Mesodermal cell (in vitro differentiated cells): Measurements from ENCODE around the gene ZBTB4. TPM values are rescaled to one million over a fixed set of nuclear protein-coding genes. Genes with fewer than 3 reads are reported as not detected.

ENCODE experiments used
- H3K27ac ChIP-seq: 2 replicates; pipeline ENCODE4 v1.7.0; 2013; ENCODE audit warnings: mild to moderate bottlenecking, low read depth, low read length, moderate library complexity; ENCODE audit not compliant: severe bottlenecking
- H3K36me3 ChIP-seq: 2 replicates; pipeline ENCODE4 v1.7.1; 2013; ENCODE audit warnings: mild to moderate bottlenecking, low read length, moderate library complexity; ENCODE audit not compliant: control insufficient read depth, insufficient read depth
- H3K4me1 ChIP-seq: one replicate; pipeline ENCODE4 v1.7.1; 2013; ENCODE audit warnings: mild to moderate bottlenecking, low read length; ENCODE audit not compliant: insufficient read depth, control insufficient read depth, poor library complexity, severe bottlenecking
- H3K4me3 ChIP-seq: 2 replicates; pipeline ENCODE4 v1.7.0; 2013; ENCODE audit warnings: low read length, control low read depth, mild to moderate bottlenecking; ENCODE audit not compliant: insufficient read depth, poor library complexity, severe bottlenecking; ENCODE audit errors: extremely low read depth
- H3K9me3 ChIP-seq: 2 replicates; pipeline ENCODE4 v1.7.1; 2013; ENCODE audit warnings: mild to moderate bottlenecking, low read length, moderate library complexity; ENCODE audit not compliant: control insufficient read depth
- WGBS, 2 experiments: methylation state at CpG; one replicate each; pipeline ENCODE4 v1.1.5; 2013; ENCODE audit warnings: missing lambda C conversion rate in 2 of 2; ENCODE audit not compliant: insufficient coverage in 2 of 2; 5-methylcytosine and 5-hydroxymethylcytosine counted together
- polyA plus RNA-seq, 2 experiments: library from polyadenylated mRNA; stranded (reverse); fragments of 50-300 nt; gene quantifications; one replicate each; pipeline ENCODE4 v1.2.3, GENCODE V29; 2013

The ZBTB4 gene
- 19.3 TPM for polyA plus RNA-seq (2013, experiment 1 of 2)
- polyA plus RNA-seq (2013, experiment 2 of 2): 17.7 TPM

DNA sequence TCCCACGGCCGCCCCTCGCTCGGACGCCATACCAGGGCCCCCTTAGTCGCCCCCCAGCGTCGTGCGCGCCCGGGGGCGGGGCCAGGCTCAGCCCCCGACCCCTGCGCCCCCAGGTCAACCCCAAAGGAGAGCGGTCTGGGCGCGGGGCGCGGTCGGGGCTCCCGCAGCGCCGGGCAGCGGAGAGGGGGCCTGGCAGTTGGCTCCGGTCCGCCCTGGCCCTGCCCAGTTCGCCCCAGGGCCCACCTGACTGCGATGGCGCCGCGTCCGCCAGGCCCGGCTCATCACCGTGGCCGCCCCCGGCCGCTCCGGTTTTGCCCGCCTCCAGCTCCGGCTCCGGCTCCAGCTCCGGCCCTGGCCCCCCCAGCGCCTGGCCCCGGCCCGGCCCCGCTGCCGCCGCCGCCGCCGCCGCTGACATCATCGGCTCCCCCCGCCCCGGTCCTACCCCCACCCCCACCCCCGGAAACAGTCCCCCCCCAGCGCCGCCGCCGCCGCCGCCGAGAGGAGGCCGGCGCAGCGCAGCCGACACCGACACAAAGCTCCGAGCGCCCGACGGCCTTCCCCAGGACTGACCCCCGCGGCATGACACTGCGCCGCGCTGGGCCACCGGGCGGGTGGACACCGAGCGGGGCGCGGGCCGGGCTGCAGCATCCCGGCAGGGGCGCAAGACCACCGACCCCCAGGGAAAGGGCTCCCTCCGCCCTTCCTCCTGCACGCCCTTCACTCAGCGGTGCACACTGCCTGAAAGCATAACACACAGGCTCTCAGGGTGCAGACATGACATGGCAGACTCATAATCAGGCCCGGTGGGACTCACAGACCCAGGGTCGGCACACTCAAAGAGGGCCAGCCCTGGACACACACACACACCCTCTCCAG lies at the start of gene ZBTB4:
ZBTB4 (minus strand) TSS at position 419 of the 876 bp plus-strand sequence. CDS start 12,830 bp downstream, outside the sequence.
- WGBS, 2 experiments: 0% methylated on average over 60 to 62 of the region's 92 CpGs
- H3K4me1 ChIP-seq: peaks cover 40% of the 10 kb centered on the region
- no peaks in the 10 kb centered on the region for H3K9me3 ChIP-seq
- peak within 1 kb of the TSS; percentile 72 for H3K4me3 ChIP-seq
- no peaks in the 10 kb centered on the region for H3K36me3 ChIP-seq
- peak within 1 kb of the TSS; percentile 89 for H3K27ac ChIP-seq

DNA sequence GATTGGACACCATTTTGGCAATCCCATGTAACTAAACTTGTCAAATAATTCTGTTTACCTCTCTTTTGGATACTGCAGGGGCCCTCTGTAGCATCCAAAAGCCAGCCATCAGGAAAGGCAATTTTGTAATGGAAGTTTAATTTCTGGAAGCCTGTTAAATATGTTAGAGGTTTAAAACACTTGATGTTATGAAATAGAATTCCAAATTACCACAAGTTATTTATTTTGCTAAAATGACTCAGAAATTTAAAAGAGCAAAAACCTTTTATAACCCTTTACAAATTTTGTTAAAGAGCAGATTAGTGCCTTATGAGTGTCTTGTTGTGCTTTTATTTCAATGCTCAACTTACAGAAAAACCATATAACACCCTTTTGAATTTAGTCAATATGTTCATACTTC lies 49.4 kb upstream of the ZBTB4 start:
- Histone ChIP-seq H3K9me3 (peaks cover 23% of the 10 kb centered on the region), H3K36me3 (no peaks in the 10 kb centered on the region), H3K4me1 (no peaks in the 10 kb centered on the region), H3K27ac (no peak overlapping the region), H3K4me3 (no peak overlapping the region)

DNA sequence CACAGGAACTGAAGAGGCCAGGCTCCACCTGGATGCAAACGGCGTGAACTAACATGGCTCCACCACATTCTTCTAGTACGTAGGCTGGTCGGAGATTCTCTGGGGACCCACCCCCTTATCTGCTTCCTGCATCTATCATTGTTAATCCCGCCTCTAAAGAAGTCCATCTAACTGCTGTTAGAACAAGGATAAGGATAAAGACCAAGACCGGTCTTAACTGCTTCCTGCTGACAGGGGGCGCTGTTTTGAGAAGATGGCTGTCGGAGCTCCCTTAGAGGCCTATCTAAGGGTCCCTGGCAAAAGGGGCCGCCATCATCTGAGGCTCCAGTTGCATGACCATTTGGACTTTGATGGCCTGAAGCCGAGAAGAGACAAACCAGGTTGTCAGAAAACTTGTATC lies 43.6 kb upstream of the ZBTB4 start:
- H3K9me3 ChIP-seq: peaks cover 18% of the 10 kb centered on the region
- WGBS, 2 experiments: 70 to 73% methylated on average over 5 to 8 of the region's 10 CpGs
- H3K36me3 ChIP-seq: no peaks in the 10 kb centered on the region
- H3K4me1 ChIP-seq: no peaks in the 10 kb centered on the region
- no peak overlapping the region for H3K27ac ChIP-seq
- H3K4me3 ChIP-seq: no peak overlapping the region

- Histone ChIP-seq H3K4me3 (no peak overlapping the region), H3K9me3 (no peaks in the 10 kb centered on the region), H3K4me1 (no peaks in the 10 kb centered on the region), H3K27ac (no peak overlapping the region), H3K36me3 (peaks cover 61% of the 10 kb centered on the region)
- WGBS, 2 experiments: 90 to 92% methylated on average over 8 of the region's 13 CpGs
Observed at GRCh38 chr17:7515911-7516610, 36.6 kb upstream of the ZBTB4 start.

GRCh38 chr17:7513850-7514419 lies 34.5 kb upstream of the ZBTB4 start:
- H3K27ac ChIP-seq: no peak overlapping the region
- H3K4me1 ChIP-seq: no peaks in the 10 kb centered on the region
- 88 to 92% methylated on average over 14 to 16 of the region's 17 CpGs for WGBS, 2 experiments
- H3K4me3 ChIP-seq: no peak overlapping the region
- peaks cover 82% of the 10 kb centered on the region for H3K36me3 ChIP-seq
- H3K9me3 ChIP-seq: no peaks in the 10 kb centered on the region

DNA sequence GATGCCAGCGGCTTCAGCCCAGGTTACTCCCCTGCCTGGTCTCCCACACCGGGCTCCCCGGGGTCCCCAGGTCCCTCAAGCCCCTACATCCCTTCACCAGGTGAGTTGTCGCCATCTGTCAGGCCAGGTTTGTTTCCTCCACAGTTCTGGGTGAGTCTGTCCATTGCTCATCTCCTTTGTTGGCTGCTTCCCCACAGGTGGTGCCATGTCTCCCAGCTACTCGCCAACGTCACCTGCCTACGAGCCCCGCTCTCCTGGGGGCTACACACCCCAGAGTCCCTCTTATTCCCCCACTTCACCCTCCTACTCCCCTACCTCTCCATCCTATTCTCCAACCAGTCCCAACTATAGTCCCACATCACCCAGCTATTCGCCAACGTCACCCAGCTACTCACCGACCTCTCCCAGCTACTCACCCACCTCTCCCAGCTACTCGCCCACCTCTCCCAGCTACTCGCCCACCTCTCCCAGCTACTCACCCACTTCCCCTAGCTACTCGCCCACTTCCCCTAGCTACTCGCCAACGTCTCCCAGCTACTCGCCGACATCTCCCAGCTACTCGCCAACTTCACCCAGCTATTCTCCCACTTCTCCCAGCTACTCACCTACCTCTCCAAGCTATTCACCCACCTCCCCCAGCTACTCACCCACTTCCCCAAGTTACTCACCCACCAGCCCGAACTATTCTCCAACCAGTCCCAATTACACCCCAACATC lies 33.6 kb upstream of the ZBTB4 start:
- H3K4me1 ChIP-seq: no peaks in the 10 kb centered on the region
- no peaks in the 10 kb centered on the region for H3K9me3 ChIP-seq
- no peak overlapping the region for H3K4me3 ChIP-seq
- H3K27ac ChIP-seq: no peak overlapping the region
- H3K36me3 ChIP-seq: peaks cover 92% of the 10 kb centered on the region
- 90 to 96% methylated on average over 17 to 20 of the region's 20 CpGs for WGBS, 2 experiments

- 95 to 97% methylated on average over 12 to 15 of the region's 15 CpGs for WGBS, 2 experiments
- Histone ChIP-seq H3K27ac (no peak overlapping the region), H3K36me3 (peaks cover 98% of the 10 kb centered on the region), H3K4me3 (no peak overlapping the region), H3K4me1 (no peaks in the 10 kb centered on the region), H3K9me3 (no peaks in the 10 kb centered on the region)
Observed at GRCh38 chr17:7512105-7512504, 32.7 kb upstream of the ZBTB4 start.

DNA sequence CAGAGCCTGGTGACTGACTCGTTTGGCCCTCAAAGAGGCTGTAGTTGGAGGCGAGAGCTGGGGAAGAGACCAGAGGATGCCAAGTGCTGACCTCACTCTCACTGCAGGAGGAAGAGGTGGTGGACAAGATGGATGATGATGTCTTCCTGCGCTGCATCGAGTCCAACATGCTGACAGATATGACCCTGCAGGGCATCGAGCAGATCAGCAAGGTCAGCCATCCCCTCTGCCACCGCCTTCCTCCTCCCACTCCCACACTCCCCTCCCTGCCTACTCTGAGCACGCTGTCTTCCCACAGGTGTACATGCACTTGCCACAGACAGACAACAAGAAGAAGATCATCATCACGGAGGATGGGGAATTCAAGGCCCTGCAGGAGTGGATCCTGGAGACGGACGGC lies 31.7 kb upstream of the ZBTB4 start:
- no peak overlapping the region for H3K4me3 ChIP-seq
- H3K36me3 ChIP-seq: peaks cover 100% of the 10 kb centered on the region
- WGBS, 2 experiments: 93 to 96% methylated on average over 5 to 9 of the region's 10 CpGs
- no peaks in the 10 kb centered on the region for H3K9me3 ChIP-seq
- H3K4me1 ChIP-seq: no peaks in the 10 kb centered on the region
- H3K27ac ChIP-seq: no peak overlapping the region

- Histone ChIP-seq H3K27ac (no peak overlapping the region), H3K4me3 (no peak overlapping the region), H3K4me1 (no peaks in the 10 kb centered on the region), H3K9me3 (no peaks in the 10 kb centered on the region), H3K36me3 (peaks cover 100% of the 10 kb centered on the region)
- 85 to 100% methylated on average over 2 to 5 of the region's 5 CpGs for whole genome bisulfite sequencing, 2 experiments
Observed at GRCh38 chr17:7509937-7510336, 30.5 kb upstream of the ZBTB4 start.

GRCh38 chr17:7508846-7509245 lies 29.4 kb upstream of the ZBTB4 start:
- Histone ChIP-seq H3K4me3 (no peak overlapping the region), H3K27ac (no peak overlapping the region), H3K9me3 (no peaks in the 10 kb centered on the region), H3K4me1 (no peaks in the 10 kb centered on the region), H3K36me3 (peaks cover 99% of the 10 kb centered on the region)
- WGBS, 2 experiments: 94 to 98% methylated on average over 5 to 7 of the region's 9 CpGs
